HG02852 (cell line): ENCODE measurements around the gene CCDC144A.
"Not testable (repeated sequence)": the region's sequence is repeated elsewhere in the genome, so short reads cannot be mapped to it uniquely, and the experiment has no call there.

Experiments
- ATAC-seq: cut with Tn5 transposase; IDR thresholded peaks from one replicate; pipeline ENCODE4 v1.9.1; 2021; ENCODE audit warnings: mild to moderate bottlenecking, moderate library complexity; ENCODE audit not compliant: unreplicated experiment

Gene CCDC144A

GRCh38 chr17:16750515-16750914 lies 60.5 kb downstream of the CCDC144A start:
- not testable (repeated sequence) for ATAC-seq

GRCh38 chr17:16751224-16751923 lies 61.3 kb downstream of the CCDC144A start:
- ATAC-seq: not testable (repeated sequence)

GRCh38 chr17:16751924-16752287 lies 61.9 kb downstream of the CCDC144A start:
- ATAC-seq: not testable (repeated sequence)

GRCh38 chr17:16757520-16757919 lies 67.5 kb downstream of the CCDC144A start:
- ATAC-seq: not testable (repeated sequence)

- not testable (repeated sequence) for ATAC-seq
Measured at GRCh38 chr17:16758177-16758576, 68.1 kb downstream of the CCDC144A start.

GRCh38 chr17:16768290-16769175 lies 78.5 kb downstream of the CCDC144A start:
- ATAC-seq: not testable (repeated sequence)

- ATAC-seq: not testable (repeated sequence)
Measured at GRCh38 chr17:16772394-16773145, 82.5 kb downstream of the CCDC144A start.

GRCh38 chr17:16773146-16773522 lies 83.1 kb downstream of the CCDC144A start:
- not testable (repeated sequence) for ATAC-seq

GRCh38 chr17:16787851-16788250 lies 97.8 kb downstream of the CCDC144A start:
- not testable (repeated sequence) for ATAC-seq

GRCh38 chr17:16788889-16789536 lies 99.0 kb downstream of the CCDC144A start:
- not testable (repeated sequence) for ATAC-seq

GRCh38 chr17:16789622-16790021 lies 99.6 kb downstream of the CCDC144A start:
- not testable (repeated sequence) for ATAC-seq

GRCh38 chr17:16790313-16790871 lies 100.4 kb downstream of the CCDC144A start:
- ATAC-seq: not testable (repeated sequence)

- ATAC-seq: not testable (repeated sequence)
Measured at GRCh38 chr17:16794215-16794614, 104.2 kb downstream of the CCDC144A start.

GRCh38 chr17:16795894-16796293 lies 105.9 kb downstream of the CCDC144A start:
- ATAC-seq: not testable (repeated sequence)

- ATAC-seq: not testable (repeated sequence)
Measured at GRCh38 chr17:16804851-16805250, 114.8 kb downstream of the CCDC144A start.

GRCh38 chr17:16806599-16806998 lies 116.6 kb downstream of the CCDC144A start:
- ATAC-seq: not testable (repeated sequence)

- not testable (repeated sequence) for ATAC-seq
Measured at GRCh38 chr17:16807620-16808019, 117.6 kb downstream of the CCDC144A start.

GRCh38 chr17:16810236-16810635 lies 120.2 kb downstream of the CCDC144A start:
- ATAC-seq: not testable (repeated sequence)

- not testable (repeated sequence) for ATAC-seq
Measured at GRCh38 chr17:16812126-16812525, 122.1 kb downstream of the CCDC144A start.

- no peak for ATAC-seq
Measured at GRCh38 chr17:16814439-16814838, 124.4 kb downstream of the CCDC144A start.
